ENCODE measurements around the gene ZNF280A. TPM values are rescaled to one million over a fixed set of nuclear protein-coding genes. Genes with fewer than 3 reads are reported as not detected.

The ZNF280A gene
- total and polyA plus RNA-seq, 2 experiments from 2014 or later, result not detected

DNA sequence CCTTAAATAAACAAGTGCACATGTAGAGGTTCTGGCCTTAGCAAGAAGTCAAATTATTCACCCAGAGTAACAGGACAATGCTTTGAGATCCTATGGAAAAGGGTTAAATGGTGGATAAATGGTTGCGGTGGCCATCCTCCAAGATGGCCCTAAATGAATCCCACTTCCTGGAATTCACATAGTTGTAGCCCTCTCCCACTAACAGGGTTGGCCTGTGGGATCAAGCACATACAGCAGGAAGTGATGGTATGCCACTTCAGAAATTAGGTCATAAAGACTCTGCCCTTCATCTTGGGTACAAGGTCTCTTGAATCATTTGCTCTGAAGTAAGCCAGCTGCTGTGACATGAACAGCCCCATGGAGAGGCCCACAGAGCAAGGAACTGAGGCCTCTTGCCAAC is 13.3 kb downstream of the ZNF280A start (continued):
- TF ChIP-seq, protein P1, sequence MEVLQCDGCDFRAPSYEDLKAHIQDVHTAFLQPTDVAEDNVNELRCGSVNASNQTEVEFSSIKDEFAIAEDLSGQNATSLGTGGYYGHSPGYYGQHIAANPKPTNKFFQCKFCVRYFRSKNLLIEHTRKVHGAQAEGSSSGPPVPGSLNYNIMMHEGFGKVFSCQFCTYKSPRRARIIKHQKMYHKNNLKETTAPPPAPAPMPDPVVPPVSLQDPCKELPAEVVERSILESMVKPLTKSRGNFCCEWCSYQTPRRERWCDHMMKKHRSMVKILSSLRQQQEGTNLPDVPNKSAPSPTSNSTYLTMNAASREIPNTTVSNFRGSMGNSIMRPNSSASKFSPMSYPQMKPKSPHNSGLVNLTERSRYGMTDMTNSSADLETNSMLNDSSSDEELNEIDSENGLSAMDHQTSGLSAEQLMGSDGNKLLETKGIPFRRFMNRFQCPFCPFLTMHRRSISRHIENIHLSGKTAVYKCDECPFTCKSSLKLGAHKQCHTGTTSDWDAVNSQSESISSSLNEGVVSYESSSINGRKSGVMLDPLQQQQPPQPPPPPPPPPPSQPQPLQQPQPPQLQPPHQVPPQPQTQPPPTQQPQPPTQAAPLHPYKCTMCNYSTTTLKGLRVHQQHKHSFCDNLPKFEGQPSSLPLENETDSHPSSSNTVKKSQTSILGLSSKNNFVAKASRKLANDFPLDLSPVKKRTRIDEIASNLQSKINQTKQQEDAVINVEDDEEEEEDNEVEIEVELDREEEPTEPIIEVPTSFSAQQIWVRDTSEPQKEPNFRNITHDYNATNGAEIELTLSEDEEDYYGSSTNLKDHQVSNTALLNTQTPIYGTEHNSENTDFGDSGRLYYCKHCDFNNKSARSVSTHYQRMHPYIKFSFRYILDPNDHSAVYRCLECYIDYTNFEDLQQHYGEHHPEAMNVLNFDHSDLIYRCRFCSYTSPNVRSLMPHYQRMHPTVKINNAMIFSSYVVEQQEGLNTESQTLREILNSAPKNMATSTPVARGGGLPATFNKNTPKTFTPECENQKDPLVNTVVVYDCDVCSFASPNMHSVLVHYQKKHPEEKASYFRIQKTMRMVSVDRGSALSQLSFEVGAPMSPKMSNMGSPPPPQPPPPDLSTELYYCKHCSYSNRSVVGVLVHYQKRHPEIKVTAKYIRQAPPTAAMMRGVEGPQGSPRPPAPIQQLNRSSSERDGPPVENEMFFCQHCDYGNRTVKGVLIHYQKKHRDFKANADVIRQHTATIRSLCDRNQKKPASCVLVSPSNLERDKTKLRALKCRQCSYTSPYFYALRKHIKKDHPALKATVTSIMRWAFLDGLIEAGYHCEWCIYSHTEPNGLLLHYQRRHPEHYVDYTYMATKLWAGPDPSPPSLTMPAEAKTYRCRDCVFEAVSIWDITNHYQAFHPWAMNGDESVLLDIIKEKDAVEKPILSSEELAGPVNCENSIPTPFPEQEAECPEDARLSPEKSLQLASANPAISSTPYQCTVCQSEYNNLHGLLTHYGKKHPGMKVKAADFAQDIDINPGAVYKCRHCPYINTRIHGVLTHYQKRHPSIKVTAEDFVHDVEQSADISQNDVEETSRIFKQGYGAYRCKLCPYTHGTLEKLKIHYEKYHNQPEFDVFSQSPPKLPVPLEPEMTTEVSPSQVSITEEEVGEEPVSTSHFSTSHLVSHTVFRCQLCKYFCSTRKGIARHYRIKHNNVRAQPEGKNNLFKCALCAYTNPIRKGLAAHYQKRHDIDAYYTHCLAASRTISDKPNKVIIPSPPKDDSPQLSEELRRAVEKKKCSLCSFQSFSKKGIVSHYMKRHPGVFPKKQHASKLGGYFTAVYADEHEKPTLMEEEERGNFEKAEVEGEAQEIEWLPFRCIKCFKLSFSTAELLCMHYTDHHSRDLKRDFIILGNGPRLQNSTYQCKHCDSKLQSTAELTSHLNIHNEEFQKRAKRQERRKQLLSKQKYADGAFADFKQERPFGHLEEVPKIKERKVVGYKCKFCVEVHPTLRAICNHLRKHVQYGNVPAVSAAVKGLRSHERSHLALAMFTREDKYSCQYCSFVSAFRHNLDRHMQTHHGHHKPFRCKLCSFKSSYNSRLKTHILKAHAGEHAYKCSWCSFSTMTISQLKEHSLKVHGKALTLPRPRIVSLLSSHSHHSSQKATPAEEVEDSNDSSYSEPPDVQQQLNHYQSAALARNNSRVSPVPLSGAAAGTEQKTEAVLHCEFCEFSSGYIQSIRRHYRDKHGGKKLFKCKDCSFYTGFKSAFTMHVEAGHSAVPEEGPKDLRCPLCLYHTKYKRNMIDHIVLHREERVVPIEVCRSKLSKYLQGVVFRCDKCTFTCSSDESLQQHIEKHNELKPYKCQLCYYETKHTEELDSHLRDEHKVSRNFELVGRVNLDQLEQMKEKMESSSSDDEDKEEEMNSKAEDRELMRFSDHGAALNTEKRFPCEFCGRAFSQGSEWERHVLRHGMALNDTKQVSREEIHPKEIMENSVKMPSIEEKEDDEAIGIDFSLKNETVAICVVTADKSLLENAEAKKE (CRISPR knock-in tag; IDR thresholded peaks at IDR 0.05), result no peak

DNA sequence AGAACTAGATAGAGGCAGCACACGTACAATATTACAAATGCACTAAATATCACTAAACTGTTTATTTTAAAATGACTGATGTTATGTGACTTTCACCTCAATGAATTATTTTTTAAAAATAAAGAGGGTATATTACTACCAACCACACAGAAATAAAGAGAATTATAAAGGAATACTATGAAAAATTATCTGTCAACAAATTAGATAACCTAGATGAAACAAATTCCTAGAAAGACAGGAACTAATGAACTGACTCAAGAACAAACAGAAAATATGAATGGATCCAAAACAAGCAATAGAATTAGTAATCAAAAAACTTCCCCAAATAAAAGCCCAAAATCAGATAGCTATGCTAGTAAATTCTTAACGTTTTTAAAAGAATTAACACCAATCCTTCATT is 21.8 kb downstream of the ZNF280A start:
- Mint-ChIP-seq H3K4me3 (no peak overlapping the region), H3K27me3 (ENCODE audit: insufficient read depth, low read depth, poor library complexity) (peaks cover 4% of the 10 kb centered on the region), H3K36me3 (ENCODE audit: low read depth) (peaks cover 14% of the 10 kb centered on the region), H3K9me3 (no peaks in the 10 kb centered on the region), H3K27ac (no peak overlapping the region), H3K4me1 (no peaks in the 10 kb centered on the region)
- no peak for DNase-seq (ENCODE audit: low spot score)
- Histone ChIP-seq H3K4me2 (no peak overlapping the region), H3K79me2 (replicated peaks; ENCODE audit: insufficient read depth) (no peaks in the 10 kb centered on the region; the same call in 1 of the 2 replicates), H3K36me3 (ENCODE audit: insufficient read depth) (peaks cover 9% of the 10 kb centered on the region), H2AFZ (no peak overlapping the region), H3K27ac (ENCODE audit: low read depth) (no peak overlapping the region), H3K4me1 (ENCODE audit: insufficient read depth) (no peaks in the 10 kb centered on the region), H4K20me1 (replicated peaks; ENCODE audit: insufficient read depth) (peaks cover 14% of the 10 kb centered on the region; the same call in 1 of the 2 replicates), H3K9me2 (ENCODE audit: insufficient read depth) (no peaks in the 10 kb centered on the region), H3F3A (replicated peaks; ENCODE audit: low read depth) (no peaks in the 10 kb centered on the region), H3K4me3 (no peak overlapping the region), H3K27me3 (ENCODE audit: insufficient read depth) (peaks cover 43% of the 10 kb centered on the region)
- ATAC-seq, result no peak
- TF ChIP-seq, protein P2, sequence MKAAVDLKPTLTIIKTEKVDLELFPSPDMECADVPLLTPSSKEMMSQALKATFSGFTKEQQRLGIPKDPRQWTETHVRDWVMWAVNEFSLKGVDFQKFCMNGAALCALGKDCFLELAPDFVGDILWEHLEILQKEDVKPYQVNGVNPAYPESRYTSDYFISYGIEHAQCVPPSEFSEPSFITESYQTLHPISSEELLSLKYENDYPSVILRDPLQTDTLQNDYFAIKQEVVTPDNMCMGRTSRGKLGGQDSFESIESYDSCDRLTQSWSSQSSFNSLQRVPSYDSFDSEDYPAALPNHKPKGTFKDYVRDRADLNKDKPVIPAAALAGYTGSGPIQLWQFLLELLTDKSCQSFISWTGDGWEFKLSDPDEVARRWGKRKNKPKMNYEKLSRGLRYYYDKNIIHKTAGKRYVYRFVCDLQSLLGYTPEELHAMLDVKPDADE (IDR thresholded peaks at IDR 0.05), result no peak
- TF ChIP-seq NANOG (IDR thresholded peaks at IDR 0.05; ENCODE audit: borderline replicate concordance), result no peak
- TF ChIP-seq EZH2 (IDR thresholded peaks at IDR 0.05; ENCODE audit: low read depth, unreplicated experiment), result no peak
- TF ChIP-seq JUNB (IDR thresholded peaks at IDR 0.05; ENCODE audit: unreplicated experiment), result no peak
- TF ChIP-seq ZNF114 (CRISPR knock-in tag; IDR thresholded peaks at IDR 0.05), result no peak
- TF ChIP-seq, protein P3, sequence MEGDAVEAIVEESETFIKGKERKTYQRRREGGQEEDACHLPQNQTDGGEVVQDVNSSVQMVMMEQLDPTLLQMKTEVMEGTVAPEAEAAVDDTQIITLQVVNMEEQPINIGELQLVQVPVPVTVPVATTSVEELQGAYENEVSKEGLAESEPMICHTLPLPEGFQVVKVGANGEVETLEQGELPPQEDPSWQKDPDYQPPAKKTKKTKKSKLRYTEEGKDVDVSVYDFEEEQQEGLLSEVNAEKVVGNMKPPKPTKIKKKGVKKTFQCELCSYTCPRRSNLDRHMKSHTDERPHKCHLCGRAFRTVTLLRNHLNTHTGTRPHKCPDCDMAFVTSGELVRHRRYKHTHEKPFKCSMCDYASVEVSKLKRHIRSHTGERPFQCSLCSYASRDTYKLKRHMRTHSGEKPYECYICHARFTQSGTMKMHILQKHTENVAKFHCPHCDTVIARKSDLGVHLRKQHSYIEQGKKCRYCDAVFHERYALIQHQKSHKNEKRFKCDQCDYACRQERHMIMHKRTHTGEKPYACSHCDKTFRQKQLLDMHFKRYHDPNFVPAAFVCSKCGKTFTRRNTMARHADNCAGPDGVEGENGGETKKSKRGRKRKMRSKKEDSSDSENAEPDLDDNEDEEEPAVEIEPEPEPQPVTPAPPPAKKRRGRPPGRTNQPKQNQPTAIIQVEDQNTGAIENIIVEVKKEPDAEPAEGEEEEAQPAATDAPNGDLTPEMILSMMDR (conservative IDR thresholded peaks at IDR 0.05; ENCODE audit: low read depth in 2 of 2), result no peak
- TF ChIP-seq STAT1 (IDR thresholded peaks at IDR 0.05; ENCODE audit: unreplicated experiment), result no peak

Data from GM23338 (cell line).